Muscle layer of colon (tissue), 2 donors: ENCODE measurements around the gene PRR13.

Source experiments
- H3K27ac ChIP-seq: one replicate; pipeline ENCODE4 v1.7.0; 2013; ENCODE audit warnings: low read depth, mild to moderate bottlenecking, low read length, moderate library complexity
- H3K27me3 ChIP-seq, 2 donors: one replicate each; pipeline ENCODE4 v1.7.0; 2013; ENCODE audit warnings: low read length in 2 of 2, mild to moderate bottlenecking in 2 of 2; ENCODE audit not compliant: insufficient read depth in 2 of 2, control insufficient read depth in 1 of 2
- H3K36me3 ChIP-seq: one replicate; pipeline ENCODE4 v1.7.0; 2013; ENCODE audit warnings: mild to moderate bottlenecking, low read length; ENCODE audit not compliant: insufficient read depth
- H3K4me1 ChIP-seq: one replicate; pipeline ENCODE4 v1.7.0; 2013; ENCODE audit warnings: mild to moderate bottlenecking, low read length; ENCODE audit not compliant: insufficient read depth
- H3K4me3 ChIP-seq, 2 donors: one replicate each; pipeline ENCODE4 v1.7.0; 2013; ENCODE audit warnings: low read length in 2 of 2, low read depth in 1 of 2, mild to moderate bottlenecking in 1 of 2, moderate library complexity in 1 of 2
- H3K9ac ChIP-seq: one replicate; pipeline ENCODE4 v1.7.0; 2013; ENCODE audit warnings: low read length
- H3K9me3 ChIP-seq: one replicate; pipeline ENCODE4 v1.7.0; 2013; ENCODE audit warnings: mild to moderate bottlenecking, low read length
- donor health status: abdominal sarcoma.
- donor health status: Adenocarcinoma of cecum.

PRR13 gene

DNA sequence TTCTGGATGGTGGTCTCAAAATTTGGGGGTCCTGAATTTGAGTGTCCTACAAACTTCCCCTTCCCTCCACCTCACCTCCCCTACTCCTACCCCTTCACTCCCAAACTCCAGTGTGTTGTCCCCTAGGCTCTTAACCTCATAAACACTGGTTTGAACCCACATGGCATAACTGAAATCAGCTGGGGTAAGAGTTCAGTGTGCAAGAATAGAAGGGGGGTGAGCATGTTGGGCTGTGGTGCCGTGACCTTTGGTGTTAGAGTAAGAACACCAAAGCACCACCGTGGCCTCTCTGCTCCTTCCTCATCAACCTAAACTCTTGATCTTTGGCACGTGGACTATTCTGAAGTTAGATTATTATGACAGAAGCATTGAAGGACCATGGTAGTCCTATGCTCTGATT is 21.4 kb downstream of the PRR13 start:
- no peak overlapping the region for H3K27ac ChIP-seq
- H3K36me3 ChIP-seq, result peaks cover 96% of the 10 kb centered on the region
- H3K4me1 ChIP-seq, result no peaks in the 10 kb centered on the region
- H3K9me3 ChIP-seq, result no peaks in the 10 kb centered on the region
- H3K27me3 ChIP-seq, result no peaks in the 10 kb centered on the region
- no peak overlapping the region for H3K4me3 ChIP-seq
- no peak overlapping the region for H3K9ac ChIP-seq

DNA sequence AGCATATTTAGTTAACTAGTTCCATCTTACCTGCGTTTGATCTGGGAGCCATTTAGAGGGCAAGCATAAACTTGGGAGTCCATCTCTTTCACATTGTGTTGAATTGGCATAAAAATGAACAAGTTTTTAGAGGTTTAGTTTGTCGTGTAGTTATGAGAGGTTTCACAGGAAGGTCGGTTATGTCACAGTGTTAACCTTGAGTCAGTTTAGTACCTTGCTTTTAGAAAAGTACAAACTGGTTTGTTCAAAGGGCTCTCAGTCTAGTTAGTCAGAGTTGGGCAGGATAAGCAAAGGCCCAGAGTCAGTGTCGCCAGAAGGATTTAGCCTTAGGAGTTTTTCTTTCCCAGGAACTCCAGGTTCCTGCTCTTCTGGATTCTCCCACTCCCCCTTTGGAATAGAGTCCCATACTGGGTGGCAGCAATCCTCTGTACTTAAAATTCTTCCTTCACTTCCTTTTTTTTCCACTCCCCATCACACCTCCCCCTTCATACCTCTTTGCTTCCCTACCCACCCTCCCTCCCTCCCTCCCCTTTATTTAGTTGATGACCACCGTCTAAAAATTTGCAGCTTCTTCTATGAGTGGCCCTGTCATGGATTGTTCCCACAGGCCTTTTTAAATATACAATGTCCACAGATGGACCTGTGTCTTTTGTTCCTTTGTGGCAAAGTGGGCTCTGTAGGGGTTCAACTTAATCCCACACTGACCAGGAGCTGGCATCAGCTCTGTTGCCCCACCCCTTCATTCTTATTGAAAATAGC is 22.4 kb downstream of the PRR13 start:
- Histone ChIP-seq H3K4me1 (no peaks in the 10 kb centered on the region), H3K4me3 (no peak overlapping the region), H3K9me3 (no peaks in the 10 kb centered on the region), H3K36me3 (peaks cover 99% of the 10 kb centered on the region), H3K9ac (no peak overlapping the region), H3K27me3 (no peaks in the 10 kb centered on the region), H3K27ac (no peak overlapping the region)

DNA sequence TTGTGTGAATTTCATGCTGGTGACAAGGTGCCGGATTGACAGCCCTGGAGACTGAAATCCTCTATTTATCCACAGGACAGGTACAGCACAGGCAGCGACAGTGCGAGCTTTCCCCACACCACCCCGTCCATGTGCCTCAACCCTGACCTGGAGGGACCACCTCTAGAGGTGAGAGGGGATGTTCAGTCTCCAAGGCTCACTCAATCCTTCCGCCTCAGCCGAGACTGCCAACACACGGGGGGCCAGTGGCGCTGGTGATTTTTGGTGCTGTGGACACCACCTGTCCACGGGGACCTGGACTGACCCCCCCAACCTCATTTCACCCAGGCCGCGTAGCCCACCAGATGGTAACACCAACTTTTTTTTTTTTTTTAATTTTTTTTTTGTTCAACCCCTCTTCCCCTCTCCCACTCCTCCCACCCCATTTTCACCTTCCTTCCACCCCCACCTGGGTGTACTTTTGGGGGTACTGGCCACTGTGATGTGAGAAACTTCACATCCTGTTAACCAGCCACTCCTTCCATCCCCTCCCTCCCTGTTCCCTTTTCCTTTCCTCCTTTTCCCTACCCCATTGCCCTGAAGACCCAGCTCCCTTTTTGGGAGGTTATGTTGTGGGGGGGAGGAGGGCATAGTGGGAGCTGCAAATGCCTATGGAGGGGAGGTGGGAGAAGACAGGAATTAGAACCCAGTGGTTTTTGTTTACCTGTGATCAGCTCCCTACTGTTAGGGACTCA is 23.3 kb downstream of the PRR13 start:
- H3K27ac ChIP-seq, result no peak overlapping the region

DNA sequence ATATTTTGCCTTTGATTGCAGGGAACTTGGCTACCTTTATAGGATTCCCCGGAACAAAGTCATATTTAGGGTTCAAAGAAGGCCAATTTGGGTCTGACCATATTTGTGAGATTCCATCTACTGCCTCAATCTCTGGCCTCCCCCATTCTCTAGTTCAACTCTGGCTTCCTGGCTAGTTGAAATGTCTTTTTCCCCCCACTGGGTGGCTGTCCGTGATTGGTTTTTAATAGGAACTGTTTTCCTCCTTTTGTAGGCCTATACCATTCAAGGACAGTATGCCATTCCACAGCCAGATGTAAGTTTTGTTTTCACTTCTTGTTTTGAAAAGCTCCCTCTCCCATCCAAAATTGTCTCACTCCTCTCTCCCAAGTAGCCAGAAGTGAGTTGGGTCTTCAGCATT is 24.1 kb downstream of the PRR13 start:
- Histone ChIP-seq H3K9me3 (no peaks in the 10 kb centered on the region), H3K36me3 (peaks cover 97% of the 10 kb centered on the region), H3K4me3 (no peak overlapping the region), H3K9ac (no peak overlapping the region), H3K4me1 (no peaks in the 10 kb centered on the region), H3K27me3 (no peaks in the 10 kb centered on the region), H3K27ac (no peak overlapping the region)

More for the DNA sequence above, 23.3 kb downstream of the PRR13 start:
- no peak overlapping the region for H3K9ac ChIP-seq
- H3K36me3 ChIP-seq, result peaks cover 98% of the 10 kb centered on the region
- H3K27me3 ChIP-seq, result no peaks in the 10 kb centered on the region
- no peak overlapping the region for H3K4me3 ChIP-seq
- no peaks in the 10 kb centered on the region for H3K4me1 ChIP-seq
- H3K9me3 ChIP-seq, result no peaks in the 10 kb centered on the region

DNA sequence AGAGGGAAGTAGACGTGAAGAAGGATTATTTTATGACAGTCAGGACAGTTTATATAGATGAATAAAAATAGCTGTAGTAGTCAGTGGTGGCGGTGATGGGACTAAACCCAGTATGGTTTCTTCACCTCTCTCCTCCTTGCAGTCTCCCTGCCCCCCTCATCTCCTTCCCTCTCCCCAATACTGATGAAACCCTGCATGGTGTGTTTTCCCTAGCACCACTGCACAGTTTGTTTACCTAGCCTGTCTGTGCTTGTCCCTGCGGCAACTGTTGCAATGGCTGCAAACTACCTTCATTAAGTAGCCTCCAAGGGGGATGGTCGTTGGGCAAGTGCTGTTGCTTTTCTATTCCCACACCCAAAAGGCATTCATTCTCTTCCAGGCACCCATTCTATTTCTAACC is 25.1 kb downstream of the PRR13 start:
- Histone ChIP-seq H3K27ac (no peak overlapping the region), H3K27me3 (no peaks in the 10 kb centered on the region), H3K9ac (no peak overlapping the region), H3K36me3 (peaks cover 95% of the 10 kb centered on the region), H3K4me3 (no peak overlapping the region), H3K9me3 (no peaks in the 10 kb centered on the region), H3K4me1 (no peaks in the 10 kb centered on the region)

DNA sequence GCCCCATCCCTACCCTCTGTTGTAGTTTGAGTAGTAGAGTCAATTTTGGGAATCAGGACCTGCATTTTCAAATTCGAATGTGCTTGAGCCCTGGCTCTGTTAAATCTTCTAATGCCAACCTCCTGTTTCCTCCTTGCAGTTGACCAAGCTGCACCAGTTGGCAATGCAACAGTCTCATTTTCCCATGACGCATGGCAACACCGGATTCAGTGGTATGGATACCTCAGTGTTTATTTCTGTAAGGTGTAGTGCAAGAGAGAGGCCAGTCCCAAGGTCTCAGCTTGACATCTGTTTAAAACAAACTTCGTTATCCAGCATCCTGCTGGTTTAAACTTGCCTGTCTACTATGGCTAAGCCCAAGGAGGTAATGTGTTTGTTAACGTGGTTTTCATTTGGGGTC is 25.5 kb downstream of the PRR13 start:
- H3K36me3 ChIP-seq, result peaks cover 95% of the 10 kb centered on the region
- no peak overlapping the region for H3K27ac ChIP-seq
- peaks cover 1% of the 10 kb centered on the region for H3K4me1 ChIP-seq

DNA sequence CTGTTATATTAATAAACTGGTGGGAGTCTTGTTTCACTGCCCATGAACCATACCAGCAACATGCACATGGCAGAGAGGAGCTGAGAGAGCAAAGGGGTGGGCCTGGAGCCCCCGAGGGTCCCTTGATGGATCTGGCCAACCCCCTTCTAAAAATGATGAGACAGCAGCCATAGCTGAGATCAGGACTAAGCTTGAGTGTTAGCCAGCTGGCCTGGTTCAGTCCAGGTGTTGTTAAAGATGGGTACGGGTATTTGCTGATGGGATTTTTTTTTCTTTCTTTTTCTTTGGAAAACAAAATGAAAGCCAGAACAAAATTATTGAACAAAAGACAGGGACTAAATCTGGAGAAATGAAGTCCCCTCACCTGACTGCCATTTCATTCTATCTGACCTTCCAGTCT is 26.3 kb downstream of the PRR13 start:
- Histone ChIP-seq H3K9me3 (no peaks in the 10 kb centered on the region), H3K4me1 (peaks cover 3% of the 10 kb centered on the region), H3K27me3 (no peaks in the 10 kb centered on the region), H3K4me3 (no peak overlapping the region), H3K27ac (no peak overlapping the region), H3K36me3 (peaks cover 95% of the 10 kb centered on the region), H3K9ac (no peak overlapping the region)

More for the DNA sequence above, 25.5 kb downstream of the PRR13 start:
- Histone ChIP-seq H3K9ac (no peak overlapping the region), H3K9me3 (no peaks in the 10 kb centered on the region), H3K4me3 (no peak overlapping the region), H3K27me3 (no peaks in the 10 kb centered on the region)

DNA sequence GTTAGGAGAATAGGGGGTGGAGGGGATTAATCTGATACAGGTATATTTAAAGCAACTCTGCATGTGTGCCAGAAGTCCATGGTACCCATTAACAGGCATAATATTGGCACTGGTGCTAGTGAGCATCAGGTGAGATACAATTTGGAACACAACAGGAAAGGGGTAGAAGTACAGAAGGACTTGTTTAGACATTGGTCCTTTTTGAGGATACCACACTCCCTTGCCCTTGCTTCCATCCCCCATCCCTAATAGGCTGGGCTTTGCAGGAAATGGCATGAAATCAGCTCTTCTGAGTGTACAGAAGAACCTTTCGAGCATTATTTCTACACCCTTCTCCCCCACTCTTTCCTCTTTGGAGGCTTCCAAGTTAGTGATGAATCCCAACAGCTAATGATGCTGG is 26.7 kb downstream of the PRR13 start:
- Histone ChIP-seq H3K27me3 (no peaks in the 10 kb centered on the region), H3K9ac (no peak overlapping the region), H3K4me1 (peaks cover 3% of the 10 kb centered on the region), H3K9me3 (no peaks in the 10 kb centered on the region), H3K4me3 (no peak overlapping the region), H3K27ac (no peak overlapping the region), H3K36me3 (peaks cover 94% of the 10 kb centered on the region)

DNA sequence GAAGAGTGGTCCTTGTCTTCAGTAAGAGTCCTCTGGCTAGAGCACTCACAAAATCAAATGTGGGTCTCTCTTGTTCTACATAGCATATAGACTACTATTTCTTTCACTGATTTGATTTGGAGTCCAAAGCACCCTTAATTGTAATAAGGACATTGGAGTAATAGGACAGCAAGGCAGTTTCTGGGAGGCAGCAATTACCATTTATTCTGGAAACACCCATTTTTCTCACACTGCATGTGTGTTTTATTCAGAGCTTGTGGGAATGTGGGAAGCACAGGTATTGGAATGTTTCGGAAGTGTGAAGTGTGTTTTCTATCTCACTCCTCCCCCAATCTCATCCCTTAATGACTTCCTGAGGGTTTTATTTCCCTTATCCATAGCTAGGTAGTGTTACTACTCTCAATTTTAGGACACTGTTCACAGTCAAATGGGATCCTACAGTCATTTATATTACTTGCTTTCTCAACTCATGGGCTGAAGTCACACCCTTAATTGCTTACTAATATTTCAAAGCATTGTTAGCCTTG is 30.6 kb downstream of the PRR13 start:
- H3K9me3 ChIP-seq, result no peaks in the 10 kb centered on the region
- H3K9ac ChIP-seq, result no peak overlapping the region
- H3K27ac ChIP-seq, result no peak overlapping the region
- no peak overlapping the region for H3K4me3 ChIP-seq
- H3K36me3 ChIP-seq, result peaks cover 95% of the 10 kb centered on the region
- H3K27me3 ChIP-seq, result no peaks in the 10 kb centered on the region
- H3K4me1 ChIP-seq, result peaks cover 17% of the 10 kb centered on the region

DNA sequence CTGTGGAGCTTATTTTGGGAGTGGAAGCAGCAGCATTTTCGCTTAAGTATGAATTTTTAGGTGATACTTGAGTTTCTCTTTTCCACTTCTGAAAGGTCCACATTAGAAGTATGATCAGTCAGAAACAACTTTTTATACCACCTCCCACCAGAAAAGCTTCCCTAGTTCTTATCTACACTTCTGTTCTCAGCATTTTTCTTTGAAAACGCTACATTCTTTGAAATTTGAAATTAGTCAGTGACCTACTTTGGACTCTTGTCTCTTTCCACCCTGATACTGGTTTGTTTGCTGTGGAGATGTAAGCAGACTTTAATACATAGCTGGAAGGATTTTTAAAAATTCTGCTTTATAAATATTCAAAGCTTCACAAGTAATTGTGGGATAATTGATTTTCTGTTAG is 32.5 kb downstream of the PRR13 start:
- Histone ChIP-seq H3K27me3 (no peaks in the 10 kb centered on the region), H3K9ac (no peak overlapping the region), H3K9me3 (no peaks in the 10 kb centered on the region), H3K36me3 (peaks cover 90% of the 10 kb centered on the region), H3K27ac (no peak overlapping the region), H3K4me3 (no peak overlapping the region), H3K4me1 (peaks cover 17% of the 10 kb centered on the region)

DNA sequence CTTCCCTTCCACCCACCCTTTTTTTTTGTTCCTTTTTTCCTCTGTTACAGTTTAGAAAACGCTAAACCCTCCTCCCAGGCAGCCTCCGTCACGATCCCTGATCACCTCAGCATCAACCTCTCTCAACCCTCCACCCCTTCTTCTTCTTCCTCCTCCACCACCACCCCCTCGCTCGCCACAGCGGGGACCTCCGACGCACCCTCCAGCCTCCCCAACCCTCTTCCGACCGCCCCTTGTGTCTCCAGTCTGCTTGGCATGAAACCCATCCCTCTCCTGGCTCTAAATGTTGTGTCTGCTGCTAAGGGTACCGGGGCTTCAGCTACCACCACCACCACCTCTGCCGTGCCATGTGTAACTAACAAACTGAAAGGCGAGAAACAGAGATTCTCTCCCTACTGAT is 33.3 kb downstream of the PRR13 start:
- no peaks in the 10 kb centered on the region for H3K27me3 ChIP-seq
- no peaks in the 10 kb centered on the region for H3K9me3 ChIP-seq
- no peak overlapping the region for H3K27ac ChIP-seq
- no peak overlapping the region for H3K9ac ChIP-seq
- peaks cover 17% of the 10 kb centered on the region for H3K4me1 ChIP-seq
- peaks cover 89% of the 10 kb centered on the region for H3K36me3 ChIP-seq
- H3K4me3 ChIP-seq, result no peak overlapping the region
